Measurements from ENCODE around the gene B3GALT4.

Gene B3GALT4

DNA sequence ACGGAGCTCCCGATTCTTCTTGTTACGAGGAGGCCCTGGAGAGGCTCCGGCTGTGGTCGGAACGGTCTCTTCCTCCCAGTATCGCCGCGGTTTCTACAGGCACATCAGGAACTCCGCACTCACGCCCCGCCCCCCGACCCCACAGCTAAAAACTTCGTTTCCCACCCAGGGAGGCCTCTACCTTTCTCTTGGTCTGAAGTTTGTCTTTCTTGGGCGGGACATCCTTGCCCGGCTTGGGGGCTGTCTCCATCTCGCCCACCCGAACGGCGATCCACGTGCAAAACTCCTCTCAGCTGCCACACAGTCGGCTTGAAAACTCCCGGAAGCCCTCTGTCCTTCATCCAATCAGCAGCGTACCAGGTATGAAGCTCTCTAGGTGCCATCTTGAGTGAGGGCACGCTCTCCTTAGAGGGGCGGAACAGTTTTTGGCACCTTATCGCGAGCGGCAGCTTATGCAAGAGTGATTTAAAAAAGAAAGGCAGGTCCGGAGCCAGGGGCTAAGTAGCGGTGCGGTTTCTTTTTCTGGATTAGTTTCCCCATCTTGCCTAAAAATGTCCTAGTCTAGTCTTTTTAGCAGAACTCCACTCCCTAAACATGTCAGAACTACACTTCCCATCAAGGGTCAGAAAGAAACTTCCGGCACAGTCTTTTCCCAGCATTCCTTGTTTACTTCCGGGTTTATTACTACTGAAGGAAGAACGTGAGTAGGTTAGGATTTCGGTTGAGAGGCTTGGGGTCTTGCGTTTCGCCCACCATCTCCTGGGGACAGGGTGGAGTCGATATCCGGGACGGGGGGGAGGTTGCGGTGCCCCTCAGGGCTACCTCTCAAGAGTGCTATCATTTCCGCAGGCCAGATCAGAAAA is 12.2 kb downstream of the B3GALT4 start, which contains the start of the genes PFDN6 and WDR46:
Gene PFDN6 (plus strand): TSS at position 681 of the 863 bp plus-strand sequence. CDS start 256 bp downstream, outside the sequence.
Gene WDR46 (minus strand): TSS at position 319 of the 863 bp plus-strand sequence. CDS start 69 bp downstream, at position 250.
- peak in 2 of 4 experiments; percentile 61 to 65 for DNase-seq (ENCODE audit: low read depth in 4 of 4, low spot score in 1 of 4)

DNA sequence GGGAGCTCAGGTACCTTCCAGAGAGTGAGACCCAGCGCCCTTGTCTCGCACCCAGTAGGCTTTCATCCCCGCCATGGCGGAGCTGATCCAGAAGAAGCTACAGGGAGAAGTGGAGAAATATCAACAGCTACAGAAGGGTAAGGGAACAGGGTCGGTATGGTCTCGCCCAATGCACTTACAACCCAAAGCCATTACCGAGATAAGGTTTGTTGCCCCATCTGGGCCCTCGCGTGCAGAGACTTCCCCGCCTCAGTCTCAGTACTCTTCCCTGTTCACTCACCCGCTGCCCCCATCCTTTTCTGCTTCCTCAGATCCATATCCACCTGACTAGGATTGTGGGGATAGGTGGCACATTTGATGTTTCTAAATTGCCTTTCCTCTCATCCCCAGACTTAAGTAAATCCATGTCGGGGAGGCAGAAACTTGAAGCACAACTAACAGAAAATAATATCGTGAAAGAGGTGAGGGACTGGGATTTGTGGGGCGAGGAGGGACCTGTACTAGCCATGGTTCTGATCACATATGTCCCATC is 12.9 kb downstream of the B3GALT4 start:
- DNase-seq (ENCODE audit: low read depth in 4 of 4, low spot score in 1 of 4) = no peak

DNA sequence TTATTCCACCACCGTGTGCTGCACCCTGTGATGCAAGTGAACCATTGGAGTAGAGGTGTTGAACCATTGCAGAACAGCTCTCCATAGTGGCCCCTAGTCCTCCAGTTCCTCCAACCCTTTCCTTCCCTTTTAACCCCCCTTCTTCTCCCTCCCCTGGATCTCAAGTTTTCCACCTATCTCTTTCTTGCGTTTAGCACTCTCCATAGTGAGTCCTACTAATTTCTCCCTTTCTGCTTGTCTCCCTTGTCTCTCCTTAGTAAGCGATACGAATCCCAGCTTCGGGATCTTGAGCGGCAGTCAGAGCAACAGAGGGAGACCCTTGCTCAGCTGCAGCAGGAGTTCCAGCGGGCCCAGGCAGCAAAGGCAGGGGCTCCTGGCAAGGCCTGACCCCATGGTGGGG is 13.5 kb downstream of the B3GALT4 start:
- no peak for DNase-seq (ENCODE audit: low read depth in 4 of 4, low spot score in 1 of 4)

DNA sequence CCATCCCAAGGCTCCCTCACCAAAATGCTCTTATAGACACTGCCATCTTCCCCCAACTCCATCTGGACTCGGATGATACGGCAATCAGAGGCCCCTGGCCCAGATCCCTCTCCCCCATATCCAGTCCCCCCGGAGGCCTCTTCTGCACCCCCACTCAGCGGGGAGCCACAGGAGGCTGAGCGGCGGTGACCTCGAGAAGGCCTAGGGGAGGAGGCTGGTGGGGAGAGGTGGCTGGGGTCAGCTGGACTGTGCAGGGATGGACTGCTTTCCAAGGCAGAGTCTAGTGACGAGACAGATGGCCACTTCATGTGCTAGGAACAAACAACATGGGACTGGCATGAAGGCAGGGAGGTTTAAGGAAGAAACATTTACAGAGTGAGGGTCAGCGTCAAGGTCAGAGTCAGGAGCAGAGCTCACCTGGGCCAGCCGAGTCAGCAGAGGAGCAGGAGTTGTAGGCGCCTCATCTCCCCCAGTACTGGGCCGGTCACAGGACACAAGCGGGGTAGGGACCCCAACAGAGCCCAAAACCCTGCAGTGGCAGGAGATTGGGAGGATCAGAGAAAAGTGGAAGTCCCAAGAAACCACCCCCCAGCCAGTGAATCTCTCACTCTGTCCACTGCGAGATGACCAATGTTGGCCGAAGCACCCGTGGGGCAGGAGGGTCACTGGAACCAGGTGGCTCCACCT is 16.2 kb downstream of the B3GALT4 start:
- no peak for DNase-seq (ENCODE audit: low read depth in 4 of 4, low spot score in 1 of 4)

DNA sequence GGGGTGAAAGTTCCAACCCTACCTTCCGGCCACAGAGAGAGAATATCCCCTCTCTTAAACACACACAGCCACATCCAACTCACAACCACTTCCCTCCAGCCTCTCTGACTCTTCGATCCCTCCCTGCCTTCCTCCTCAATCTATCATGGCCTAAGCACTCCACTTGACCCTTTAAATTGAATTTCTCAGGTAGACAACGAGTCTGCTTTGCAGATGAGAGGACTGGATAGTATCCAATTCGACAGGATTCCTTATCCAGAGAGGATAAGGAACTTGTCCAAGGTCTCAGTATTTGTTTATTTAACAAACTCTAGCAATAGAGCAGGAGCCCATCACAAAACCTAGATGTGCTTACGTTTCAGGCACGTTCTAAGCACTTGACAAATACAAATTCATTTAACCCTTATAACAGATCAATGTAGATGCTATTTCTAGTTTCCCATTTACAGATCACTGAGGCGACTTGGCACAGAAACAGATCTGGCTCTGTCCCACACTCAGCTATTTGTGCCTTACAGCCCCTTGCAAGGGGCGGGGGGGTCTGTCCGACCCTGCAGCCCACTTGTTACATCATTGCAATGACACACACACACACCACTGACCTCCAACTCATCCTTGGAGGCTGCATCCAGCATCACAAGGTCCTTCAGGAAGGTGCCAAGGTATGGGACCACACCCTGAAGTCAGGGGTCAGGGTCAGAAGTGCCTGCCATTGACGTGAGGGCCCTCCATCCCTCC is 17.3 kb downstream of the B3GALT4 start:
- no peak for DNase-seq (ENCODE audit: low read depth in 4 of 4, low spot score in 1 of 4)

DNA sequence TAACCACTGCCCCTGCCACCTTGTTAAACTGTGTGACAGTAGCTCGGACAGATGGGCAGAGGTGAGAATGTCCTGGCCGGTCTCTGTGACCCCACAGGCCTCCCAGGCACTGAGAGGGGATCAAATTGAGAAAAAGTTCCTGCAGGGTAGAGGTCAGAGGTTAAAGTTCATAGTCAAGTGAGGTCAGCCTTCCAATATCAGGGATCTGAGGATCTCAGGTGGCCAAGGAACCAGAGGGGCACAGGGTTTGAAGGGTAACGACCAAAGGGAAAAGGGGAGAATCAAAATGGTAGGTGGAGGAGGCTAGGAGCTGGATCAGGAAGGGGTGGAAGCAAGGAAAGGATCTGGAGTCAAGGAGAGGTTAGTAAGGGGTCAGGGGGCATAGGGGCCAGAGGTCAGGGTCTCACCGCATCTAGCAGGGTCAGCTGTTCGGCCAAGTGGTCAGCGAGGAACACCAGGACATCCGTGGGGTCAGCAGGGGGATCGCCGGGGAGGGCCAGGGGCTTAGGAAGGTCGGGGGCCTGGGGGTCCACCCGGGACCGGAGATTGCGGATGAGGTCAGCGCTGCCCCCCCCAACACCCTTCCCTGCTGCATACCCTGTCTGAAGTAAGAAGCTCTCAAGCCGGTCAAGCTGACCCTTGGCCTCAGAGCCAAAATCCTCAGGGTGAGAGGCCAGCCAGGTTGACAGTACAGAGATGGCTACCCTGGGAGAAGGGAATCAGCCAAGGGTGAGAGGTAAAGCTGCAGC is 18.9 kb downstream of the B3GALT4 start:
- no peak for DNase-seq (ENCODE audit: low read depth in 4 of 4, low spot score in 1 of 4)

DNA sequence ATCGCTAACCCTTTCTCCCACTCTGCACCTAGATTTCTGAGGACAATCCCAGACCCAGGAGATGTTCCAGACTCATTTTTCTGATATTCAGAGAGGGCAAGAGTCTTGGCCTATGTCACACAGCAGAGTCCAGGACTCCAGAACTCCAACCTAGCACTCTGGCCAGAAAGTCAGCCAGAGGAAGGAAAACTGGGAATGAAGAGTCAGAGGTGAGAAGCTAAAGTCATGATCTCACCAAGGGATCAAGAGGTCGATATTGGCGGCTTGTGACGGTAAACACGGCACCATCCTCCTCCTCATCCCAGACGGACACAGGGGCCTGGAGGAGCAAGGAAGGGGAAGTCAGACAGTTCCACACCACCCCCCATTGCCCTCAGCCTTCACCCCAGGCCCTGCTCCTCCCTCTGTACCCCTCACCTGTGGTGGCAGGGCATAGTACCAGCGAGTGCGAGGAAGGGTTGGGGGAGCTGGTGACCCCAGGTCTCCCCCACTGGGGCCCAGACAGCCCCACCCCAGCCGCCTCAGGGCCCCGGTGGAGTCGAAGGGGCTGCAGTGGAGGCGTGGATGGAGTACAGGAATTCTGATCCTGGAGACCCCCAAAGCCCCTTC is 20.0 kb downstream of the B3GALT4 start:
- DNase-seq (ENCODE audit: low read depth in 4 of 4, low spot score in 1 of 4) = no peak

DNA sequence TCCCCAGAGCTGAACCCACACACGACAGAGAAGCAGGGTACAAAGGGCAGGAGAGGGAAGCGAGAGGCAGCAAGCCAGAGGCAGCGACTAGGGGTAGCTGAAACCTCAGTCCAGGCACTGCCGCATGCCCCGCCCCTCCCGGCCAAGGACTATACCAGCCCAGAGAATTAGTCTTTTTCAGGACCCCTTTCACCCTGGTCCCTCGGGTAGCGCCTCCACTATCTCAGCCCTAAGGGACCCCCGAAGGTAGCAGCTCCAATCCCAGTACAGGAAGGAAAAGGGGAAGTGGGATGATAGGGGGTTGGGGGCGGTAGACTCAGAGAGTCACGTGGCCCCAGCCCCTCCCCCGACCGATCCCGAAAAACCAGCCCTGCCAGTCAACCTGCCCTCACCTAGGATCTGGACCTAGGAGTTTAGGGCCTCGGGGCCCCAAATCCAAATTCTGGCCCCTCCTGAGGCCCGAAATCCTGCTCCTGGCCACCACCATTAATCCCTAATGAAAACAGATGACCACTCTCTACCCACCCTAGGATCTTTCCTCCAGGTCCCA is 20.6 kb downstream of the B3GALT4 start:
- DNase-seq (ENCODE audit: low read depth in 4 of 4, low spot score in 1 of 4) = no peak

DNA sequence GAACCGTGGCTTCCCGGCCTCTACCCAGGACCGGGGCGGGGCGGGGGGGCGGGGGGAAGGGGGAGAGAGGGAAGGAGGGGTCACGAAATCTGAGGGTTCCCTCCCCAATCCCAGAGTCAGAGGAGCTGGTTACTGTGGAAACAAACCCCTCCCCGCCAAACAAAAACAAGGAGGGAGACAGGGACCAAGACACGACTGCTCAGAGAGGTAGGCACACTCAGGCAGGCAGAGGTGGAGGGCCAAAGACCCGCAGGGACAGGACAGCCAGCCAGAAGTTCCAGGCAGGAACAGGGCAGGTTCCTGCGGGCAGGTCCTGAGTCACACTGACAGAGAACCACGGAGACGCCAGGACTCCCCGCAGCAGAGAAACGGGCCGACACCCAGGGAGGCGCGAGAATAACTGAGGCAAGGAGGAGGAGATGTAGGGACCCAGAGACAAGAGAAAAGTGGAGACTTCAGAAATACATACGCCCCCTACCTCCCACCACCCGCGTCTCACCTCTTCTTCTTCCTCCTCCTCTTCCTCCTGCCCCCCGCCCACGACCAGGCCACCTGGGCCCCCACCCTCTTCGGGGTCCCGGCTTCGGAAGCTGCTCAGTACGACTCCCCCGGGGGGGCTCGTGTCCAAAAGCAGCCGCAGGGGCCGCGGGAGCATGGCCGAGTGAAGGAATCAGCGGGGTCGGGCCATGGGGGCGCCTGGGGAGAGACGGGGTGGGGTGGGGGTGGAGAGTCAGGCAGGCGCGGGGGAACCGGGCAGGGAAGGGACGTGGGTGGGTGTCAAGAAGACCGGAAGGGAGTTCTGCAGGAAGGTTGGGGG is 21.2 kb downstream of the B3GALT4 start:
- DNase-seq (ENCODE audit: low read depth in 4 of 4, low spot score in 1 of 4) = no peak

DNA sequence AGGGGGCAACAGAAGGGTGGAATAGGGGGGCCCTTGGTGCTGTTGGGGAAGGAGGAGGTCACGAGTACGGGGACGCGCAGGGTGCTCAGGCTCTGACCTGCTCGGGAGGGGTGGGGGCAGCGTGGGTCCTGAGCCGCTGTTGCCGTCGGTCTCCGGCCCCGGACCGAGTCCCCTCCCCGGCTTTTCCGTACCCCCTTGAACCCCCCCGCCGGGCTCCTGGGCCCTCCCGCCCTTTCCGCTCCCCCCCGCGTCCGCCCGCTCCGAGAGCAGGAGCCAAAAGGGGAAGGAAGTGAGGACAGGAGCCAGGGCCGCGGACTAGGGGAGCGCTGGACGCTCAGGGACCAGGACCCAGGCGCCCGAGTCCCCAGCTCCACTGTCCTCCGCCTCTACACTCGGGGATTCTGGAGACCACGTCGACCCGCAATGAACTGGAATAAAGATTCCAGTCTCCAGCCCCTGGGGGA is 21.9 kb downstream of the B3GALT4 start, which contains the start of gene RGL2:
Gene RGL2 (minus strand): TSS at position 170 of the 464 bp plus-strand sequence. CDS start 332 bp downstream, outside the sequence.
- DNase-seq (ENCODE audit: low read depth in 4 of 4, low spot score in 1 of 4) = no peak

DNA sequence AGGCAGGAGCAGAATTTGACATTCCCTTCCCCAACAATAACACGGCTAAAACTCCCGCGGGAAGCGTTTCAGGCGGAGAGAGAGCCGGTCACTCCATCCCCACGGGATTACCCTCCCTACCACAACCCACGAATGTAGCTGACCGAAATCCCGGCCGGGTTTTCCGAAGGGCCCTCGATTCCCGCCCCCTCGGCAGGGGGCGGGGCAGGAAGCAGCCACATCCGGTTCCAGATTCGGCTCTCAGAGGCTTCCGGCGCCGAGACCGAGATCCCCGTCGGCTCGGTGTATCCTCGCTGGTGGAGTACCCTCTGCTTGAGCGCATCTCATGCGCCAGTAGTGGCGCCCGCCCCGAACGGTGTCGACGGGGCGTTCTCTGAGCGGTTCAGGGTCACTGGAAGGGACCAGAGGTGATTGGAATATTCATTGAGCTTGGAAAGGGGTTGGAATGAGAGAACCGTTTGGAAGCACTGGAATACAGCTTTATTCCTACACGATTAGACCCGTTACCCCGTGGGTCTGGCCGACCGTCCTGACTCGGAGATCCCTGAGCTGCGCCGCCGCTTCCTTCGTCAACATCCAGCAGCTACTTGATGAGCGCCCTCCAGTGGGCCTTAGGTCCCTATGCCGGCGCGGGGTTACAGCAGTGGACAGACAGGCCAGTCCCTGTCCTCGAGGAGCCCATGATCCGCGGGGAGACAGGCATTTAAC is 22.5 kb downstream of the B3GALT4 start:
- peak; percentile 88 to 92 (median 90) for DNase-seq (ENCODE audit: low read depth in 4 of 4, low spot score in 1 of 4)

DNA sequence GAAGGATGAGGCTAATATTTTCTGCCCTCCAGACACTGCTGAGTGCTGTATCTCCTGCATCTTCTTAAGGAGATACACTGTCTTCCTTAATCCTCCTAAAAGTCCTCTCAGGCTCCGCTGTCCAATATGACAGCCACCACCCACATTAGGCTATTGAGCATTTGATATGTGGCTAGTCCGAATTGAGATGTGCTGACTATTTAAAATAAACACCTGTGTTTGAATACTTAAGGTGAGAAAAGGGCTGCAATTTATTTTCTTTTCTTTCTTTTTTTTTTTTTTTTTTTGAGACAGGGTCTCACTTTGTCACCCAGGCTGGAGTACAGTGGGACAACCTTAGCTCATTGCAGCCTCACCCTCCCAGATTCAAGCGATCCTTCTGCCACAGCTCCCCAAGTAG is 25.0 kb downstream of the B3GALT4 start:
- DNase-seq (ENCODE audit: low read depth in 4 of 4, low spot score in 1 of 4) = no peak

DNA sequence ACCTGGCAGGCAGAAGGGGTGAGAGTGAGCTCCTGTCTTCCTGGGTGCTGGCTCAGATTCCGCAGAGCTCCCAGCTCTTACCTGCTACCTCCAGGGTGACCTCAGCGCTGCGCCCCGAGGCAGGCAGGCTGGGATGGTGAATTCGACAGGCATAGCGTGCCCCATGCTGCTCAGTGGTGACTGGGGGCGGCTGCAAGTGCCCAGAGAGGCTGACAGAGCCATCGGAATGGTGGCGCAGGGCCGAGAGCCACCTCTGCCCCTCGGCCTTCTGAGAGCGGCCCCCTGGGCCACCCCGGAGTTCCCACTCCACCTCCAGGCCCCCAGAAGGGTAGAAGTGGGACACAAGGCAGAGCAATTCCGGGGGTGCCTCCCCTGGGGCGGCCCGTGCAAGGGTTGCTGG is 27.3 kb downstream of the B3GALT4 start:
- no peak for DNase-seq (ENCODE audit: low read depth in 4 of 4, low spot score in 1 of 4)

DNA sequence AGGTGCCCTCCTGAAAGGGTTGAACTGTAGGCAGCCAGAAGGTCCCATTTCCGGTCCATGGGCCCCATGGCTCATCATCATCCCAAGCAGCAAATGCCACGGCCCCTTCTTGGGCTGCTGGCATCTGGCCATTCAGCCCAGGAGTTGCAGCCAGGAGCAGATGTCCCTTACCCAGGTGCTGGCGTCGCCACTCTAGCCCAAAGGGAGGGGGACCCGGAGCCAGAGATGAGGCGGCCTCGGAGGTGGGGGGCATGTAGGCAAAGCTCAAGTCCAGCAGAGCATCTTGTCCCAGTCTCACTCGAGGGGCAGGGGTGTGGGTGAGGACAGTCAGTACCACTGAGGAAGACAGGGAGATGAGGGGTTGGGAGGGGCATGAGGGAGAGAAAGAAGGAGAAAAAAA is 28.1 kb downstream of the B3GALT4 start:
- DNase-seq (ENCODE audit: low read depth in 4 of 4, low spot score in 1 of 4) = no peak

DNA sequence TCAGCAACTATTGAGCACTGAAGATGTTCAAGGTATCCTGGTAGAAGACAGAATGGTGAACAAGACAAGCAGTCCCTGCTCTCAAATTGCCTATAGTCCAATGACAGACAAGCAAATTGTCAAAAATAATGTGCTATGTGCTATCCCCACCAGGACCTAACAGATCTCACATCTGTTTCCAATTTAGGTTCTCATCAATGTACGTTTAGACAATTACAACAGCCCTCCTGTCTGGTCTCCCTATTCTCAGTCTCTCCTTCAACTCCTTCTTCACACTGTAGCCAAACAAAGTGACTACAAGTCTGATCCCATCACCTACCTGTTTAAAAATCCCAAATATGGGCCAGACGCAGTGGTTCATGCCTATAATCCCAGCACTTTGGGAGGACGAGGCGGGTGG is 29.4 kb downstream of the B3GALT4 start:
- DNase-seq (ENCODE audit: low read depth in 4 of 4, low spot score in 1 of 4) = no peak

DNA sequence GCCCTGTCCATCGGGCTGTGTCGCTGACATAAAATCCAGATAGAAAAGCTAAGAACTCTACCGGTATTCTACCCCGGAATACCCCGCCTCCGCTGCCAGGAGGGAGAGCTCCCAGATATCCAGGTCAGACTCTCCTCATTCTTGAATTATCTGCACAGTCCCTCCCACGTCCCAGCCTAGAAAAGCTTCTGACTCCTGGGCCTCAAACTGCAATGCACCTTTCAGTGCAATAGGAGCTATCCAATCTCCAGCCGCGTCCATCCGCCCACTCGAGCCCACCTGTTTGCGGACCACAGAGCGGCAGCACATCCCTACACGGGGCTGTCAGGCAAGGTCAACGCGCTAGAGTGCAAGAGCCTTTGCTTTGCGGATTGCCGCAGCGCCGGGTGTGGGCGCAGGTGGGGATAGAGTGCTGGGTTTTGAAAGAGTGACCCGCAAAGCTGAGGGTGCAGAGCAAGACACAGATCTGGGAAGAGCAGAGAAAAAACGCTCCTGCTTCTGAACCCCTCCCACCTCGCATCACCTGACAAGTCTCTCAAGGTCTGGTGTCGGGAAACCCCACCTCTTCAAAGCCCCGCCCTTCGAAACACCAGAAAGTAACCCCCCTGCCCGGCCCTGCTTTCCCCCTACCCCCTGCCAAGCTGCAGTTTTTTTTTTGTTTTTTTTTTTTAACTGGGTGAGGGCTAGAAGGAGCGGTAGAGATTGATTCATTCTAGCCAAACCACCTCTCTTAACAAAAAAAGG is 35.6 kb downstream of the B3GALT4 start:
- peak in 3 of 4 experiments; percentile 51 to 75 (median 68) for DNase-seq (ENCODE audit: low read depth in 4 of 4, low spot score in 1 of 4)

DNA sequence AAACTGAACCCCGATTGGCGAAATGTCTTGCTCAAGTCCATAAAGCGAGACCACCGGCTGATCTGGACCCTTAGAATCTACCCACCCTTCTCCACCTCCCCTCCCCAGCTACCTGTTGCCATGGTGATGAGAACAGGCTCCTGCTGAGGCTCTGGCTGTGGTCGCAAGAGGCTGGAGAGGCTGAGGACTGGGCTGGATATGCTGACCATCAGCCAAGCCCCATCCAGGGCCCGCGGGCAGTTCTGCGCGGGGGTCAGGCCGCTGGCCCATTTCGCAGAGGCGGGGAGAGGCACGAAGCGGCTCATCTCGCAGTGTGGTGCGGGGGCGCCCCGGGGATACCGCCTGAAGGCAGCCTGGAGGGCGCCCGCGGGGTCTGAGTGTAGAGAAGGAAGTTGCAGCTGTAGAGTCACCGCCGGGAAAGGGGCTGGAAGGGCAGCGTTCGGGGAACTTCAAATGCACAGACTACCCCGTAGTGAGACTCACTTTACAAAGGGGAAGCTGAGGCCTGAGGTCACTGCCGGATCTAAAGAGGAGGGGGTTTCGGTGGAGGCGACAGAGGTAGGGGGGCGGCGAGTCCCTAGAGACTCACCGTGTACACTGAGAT is 36.3 kb downstream of the B3GALT4 start:
- no peak for DNase-seq (ENCODE audit: low read depth in 4 of 4, low spot score in 1 of 4)

Data from stimulated activated CD4-positive, alpha-beta T cell treated with anti-CD3 and anti-CD28 coated beads, Interleukin-1b, Interleukin-23, amount 100 ng/mL, for 24 hours (primary cell).